ENCODE measurements around the gene BTNL8. TPM values are rescaled to one million over a fixed set of nuclear protein-coding genes. Genes with fewer than 3 reads are reported as not detected.

The BTNL8 gene
- total and polyA plus RNA-seq, 2 donors (not counting 1 experiment from before 2014, with no cell fraction given) = not detected

- TF ChIP-seq CTCF (conservative IDR thresholded peaks at IDR 0.05 in 1 of 2, IDR thresholded peaks at IDR 0.05 in 1 of 2; ENCODE audit: low read depth in 1 of 2, low read length in 2 of 2) = no peak
- no peak for TF ChIP-seq EZH2 (IDR thresholded peaks at IDR 0.05; ENCODE audit: low read length, missing control alignments)
- Histone ChIP-seq H3K4me1 (ENCODE audit: control insufficient read depth, extremely low read depth, insufficient read depth, low read length) (no peaks in the 10 kb centered on the region), H3K4me2 (ENCODE audit: extremely low read depth, insufficient read depth, low read length) (no peak within 1 kb of the TSS), H3K27me3 (ENCODE audit: control insufficient read depth, insufficient read depth, low read length) (no peaks in the 10 kb centered on the region), H3K27ac (ENCODE audit: insufficient read depth, low read length) (no peak within 1 kb of the TSS), H3K36me3 (ENCODE audit: control insufficient read depth, insufficient read depth, low read length) (no peaks in the 10 kb centered on the region), H2AFZ (ENCODE audit: low read length) (no peak within 1 kb of the TSS), H3K9ac (ENCODE audit: insufficient read depth, low read length) (no peak within 1 kb of the TSS), H3K79me2 (ENCODE audit: control insufficient read depth, insufficient read depth, low read length) (no peaks in the 10 kb centered on the region), H3K9me3 (ENCODE audit: control insufficient read depth, insufficient read depth, low read depth, low read length) (no peaks in the 10 kb centered on the region), H4K20me1 (ENCODE audit: control insufficient read depth, extremely low read depth, insufficient read depth, low read length) (no peaks in the 10 kb centered on the region), H3K4me3 (replicated peaks in 1 of 4; ENCODE audit: control extremely low read depth in 1 of 4, insufficient read depth in 1 of 4, low read depth in 3 of 4, low read length in 4 of 4) (no peak within 1 kb of the TSS)
- no peak for DNase-seq (ENCODE audit: low read depth in 2 of 2)
These were observed 89.6 kb downstream of the BTNL8 start, which contains the start of gene BTNL3 for GRCh38 chr5:180988592-180988991. TSS of gene BTNL3 (plus strand) at chr5:180988846. CDS start at chr5:180989029, 183 bp downstream.

GRCh38 chr5:180990086-180990881 lies 91.3 kb downstream of the BTNL8 start:
- no peaks in the 10 kb centered on the region for H3K36me3 ChIP-seq (ENCODE audit: control insufficient read depth, insufficient read depth, low read length)
- H3K27me3 ChIP-seq (ENCODE audit: control insufficient read depth, insufficient read depth, low read length) = no peaks in the 10 kb centered on the region
- no peaks in the 10 kb centered on the region for H3K4me1 ChIP-seq (ENCODE audit: control insufficient read depth, extremely low read depth, insufficient read depth, low read length)
- no peak for DNase-seq (ENCODE audit: low read depth in 2 of 2)
- no peak overlapping the region for H3K4me3 ChIP-seq (replicated peaks in 1 of 4; ENCODE audit: control extremely low read depth in 1 of 4, insufficient read depth in 1 of 4, low read depth in 3 of 4, low read length in 4 of 4)
- H3K27ac ChIP-seq (ENCODE audit: insufficient read depth, low read length) = no peak overlapping the region
- H3K9me3 ChIP-seq (ENCODE audit: control insufficient read depth, insufficient read depth, low read depth, low read length) = no peaks in the 10 kb centered on the region
- no peaks in the 10 kb centered on the region for H3K79me2 ChIP-seq (ENCODE audit: control insufficient read depth, insufficient read depth, low read length)
- no peak overlapping the region for H3K4me2 ChIP-seq (ENCODE audit: extremely low read depth, insufficient read depth, low read length)
- H2AFZ ChIP-seq (ENCODE audit: low read length) = no peak overlapping the region
- TF ChIP-seq CTCF (conservative IDR thresholded peaks at IDR 0.05 in 1 of 2, IDR thresholded peaks at IDR 0.05 in 1 of 2; ENCODE audit: low read depth in 1 of 2, low read length in 2 of 2) (no peak), EZH2 (IDR thresholded peaks at IDR 0.05; ENCODE audit: low read length, missing control alignments) (no peak)
- no peak overlapping the region for H3K9ac ChIP-seq (ENCODE audit: insufficient read depth, low read length)
- H4K20me1 ChIP-seq (ENCODE audit: control insufficient read depth, extremely low read depth, insufficient read depth, low read length) = no peaks in the 10 kb centered on the region

GRCh38 chr5:180990882-180991242 lies 91.9 kb downstream of the BTNL8 start:
- no peak overlapping the region for H3K4me3 ChIP-seq (replicated peaks in 1 of 4; ENCODE audit: control extremely low read depth in 1 of 4, insufficient read depth in 1 of 4, low read depth in 3 of 4, low read length in 4 of 4)
- H3K4me2 ChIP-seq (ENCODE audit: extremely low read depth, insufficient read depth, low read length) = no peak overlapping the region
- no peaks in the 10 kb centered on the region for H4K20me1 ChIP-seq (ENCODE audit: control insufficient read depth, extremely low read depth, insufficient read depth, low read length)
- H3K36me3 ChIP-seq (ENCODE audit: control insufficient read depth, insufficient read depth, low read length) = no peaks in the 10 kb centered on the region
- no peaks in the 10 kb centered on the region for H3K27me3 ChIP-seq (ENCODE audit: control insufficient read depth, insufficient read depth, low read length)
- no peak overlapping the region for H3K27ac ChIP-seq (ENCODE audit: insufficient read depth, low read length)
- H3K4me1 ChIP-seq (ENCODE audit: control insufficient read depth, extremely low read depth, insufficient read depth, low read length) = no peaks in the 10 kb centered on the region
- no peaks in the 10 kb centered on the region for H3K79me2 ChIP-seq (ENCODE audit: control insufficient read depth, insufficient read depth, low read length)
- no peaks in the 10 kb centered on the region for H3K9me3 ChIP-seq (ENCODE audit: control insufficient read depth, insufficient read depth, low read depth, low read length)
- TF ChIP-seq CTCF (conservative IDR thresholded peaks at IDR 0.05 in 1 of 2, IDR thresholded peaks at IDR 0.05 in 1 of 2; ENCODE audit: low read depth in 1 of 2, low read length in 2 of 2) (no peak), EZH2 (IDR thresholded peaks at IDR 0.05; ENCODE audit: low read length, missing control alignments) (no peak)
- DNase-seq (ENCODE audit: low read depth in 2 of 2) = no peak
- no peak overlapping the region for H2AFZ ChIP-seq (ENCODE audit: low read length)
- H3K9ac ChIP-seq (ENCODE audit: insufficient read depth, low read length) = no peak overlapping the region

Other genes starting within 250 kb of the BTNL8 start
- 0.17 and 0.26 TPM in 2 replicates for gene FLT4, start 249.6 kb upstream of the BTNL8 start, total RNA-seq
- 0.14 TPM in 1 of 2 replicates, not detected in the other for gene FLT4, start 249.6 kb upstream of the BTNL8 start, polyA plus RNA-seq
- not detected in 2 replicates for gene OR2Y1, start 159.1 kb upstream of the BTNL8 start, total RNA-seq
- gene OR2Y1, start 159.1 kb upstream of the BTNL8 start, polyA plus RNA-seq = not detected in 2 replicates
- 55.2 and 72.5 TPM in 2 replicates for gene MGAT1, start 96.4 kb upstream of the BTNL8 start, total RNA-seq
- 80.6 and 90.4 TPM in 2 replicates for gene MGAT1, start 96.4 kb upstream of the BTNL8 start, polyA plus RNA-seq
- gene ZFP62, start 37.9 kb upstream of the BTNL8 start, total RNA-seq = 24.1 TPM in 2 replicates
- 10.1 and 14.4 TPM in 2 replicates for gene ZFP62, start 37.9 kb upstream of the BTNL8 start, polyA plus RNA-seq
- gene BTNL3, start 89.7 kb downstream of the BTNL8 start, total RNA-seq = not detected in 2 replicates
- not detected in 2 replicates for gene BTNL3, start 89.7 kb downstream of the BTNL8 start, polyA plus RNA-seq
- gene BTNL9, start 141.1 kb downstream of the BTNL8 start, total RNA-seq = not detected in 2 replicates
- not detected in 2 replicates for gene BTNL9, start 141.1 kb downstream of the BTNL8 start, polyA plus RNA-seq
- gene OR2V1, start 232.0 kb downstream of the BTNL8 start, total RNA-seq = not detected in 2 replicates
- gene OR2V1, start 232.0 kb downstream of the BTNL8 start, polyA plus RNA-seq = not detected in 2 replicates
- gene OR2V2, start 248.4 kb downstream of the BTNL8 start, total RNA-seq = not detected in 2 replicates
- not detected in 2 replicates for gene OR2V2, start 248.4 kb downstream of the BTNL8 start, polyA plus RNA-seq